OCI-LY1 (cell line): ENCODE results near the gene THOC2.

ENCODE experiments used
- EZH2 ChIP-seq: fragments of 200-600 bp; sonication (generic), shearing (Covaris generic); IDR thresholded peaks from 2 replicates; pipeline ENCODE4 v1.8.0; 2017; ENCODE audit warnings: borderline replicate concordance, mixed run types, mild to moderate bottlenecking, antibody characterized with exemption, low read length, moderate library complexity, mixed read lengths
- TF ChIP-seq, protein P1 (sequence below): fragments of 200-600 bp; sonication (generic), shearing (Covaris generic); IDR thresholded peaks from 2 replicates; pipeline ENCODE4 v1.5.1; 2017; ENCODE audit warnings: mild to moderate bottlenecking, antibody characterized with exemption, low read length, moderate library complexity, mixed read lengths

DNA sequence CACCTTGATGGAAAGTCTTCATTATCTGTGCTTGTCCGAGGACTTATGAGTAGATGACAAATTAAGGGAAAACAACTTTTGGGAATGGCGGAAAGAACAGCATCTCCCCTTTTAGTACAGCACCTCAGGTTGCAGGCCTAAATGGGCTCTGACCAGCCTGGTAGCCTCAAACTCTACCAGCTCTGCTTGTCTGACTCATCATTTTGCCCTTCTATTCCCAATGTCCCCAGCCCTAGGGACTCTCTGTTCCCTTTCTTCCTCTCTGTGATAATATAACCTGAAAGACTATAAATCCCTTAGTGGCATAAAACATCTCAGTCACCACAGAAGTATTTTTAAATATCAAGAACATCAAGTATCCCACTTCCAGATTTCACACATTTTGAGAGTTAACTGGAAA is 121.9 kb downstream of the THOC2 start:
- TF ChIP-seq, protein P1, sequence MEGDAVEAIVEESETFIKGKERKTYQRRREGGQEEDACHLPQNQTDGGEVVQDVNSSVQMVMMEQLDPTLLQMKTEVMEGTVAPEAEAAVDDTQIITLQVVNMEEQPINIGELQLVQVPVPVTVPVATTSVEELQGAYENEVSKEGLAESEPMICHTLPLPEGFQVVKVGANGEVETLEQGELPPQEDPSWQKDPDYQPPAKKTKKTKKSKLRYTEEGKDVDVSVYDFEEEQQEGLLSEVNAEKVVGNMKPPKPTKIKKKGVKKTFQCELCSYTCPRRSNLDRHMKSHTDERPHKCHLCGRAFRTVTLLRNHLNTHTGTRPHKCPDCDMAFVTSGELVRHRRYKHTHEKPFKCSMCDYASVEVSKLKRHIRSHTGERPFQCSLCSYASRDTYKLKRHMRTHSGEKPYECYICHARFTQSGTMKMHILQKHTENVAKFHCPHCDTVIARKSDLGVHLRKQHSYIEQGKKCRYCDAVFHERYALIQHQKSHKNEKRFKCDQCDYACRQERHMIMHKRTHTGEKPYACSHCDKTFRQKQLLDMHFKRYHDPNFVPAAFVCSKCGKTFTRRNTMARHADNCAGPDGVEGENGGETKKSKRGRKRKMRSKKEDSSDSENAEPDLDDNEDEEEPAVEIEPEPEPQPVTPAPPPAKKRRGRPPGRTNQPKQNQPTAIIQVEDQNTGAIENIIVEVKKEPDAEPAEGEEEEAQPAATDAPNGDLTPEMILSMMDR: no peak
- no peak for TF ChIP-seq EZH2
